Liver (tissue), 9 donors: ENCODE results near the gene NUBPL. TPM values are rescaled to one million over a fixed set of nuclear protein-coding genes. Genes with fewer than 3 reads are reported as not detected.

Source experiments
- DNase-seq: peaks from one replicate; pipeline ENCODE4 v3.0.0-alpha.2; 2017; ENCODE audit warnings: low spot score
- H3K27ac ChIP-seq, 2 donors: one replicate each; pipeline ENCODE4 v1.7.0; 2013; ENCODE audit warnings: inconsistent platforms in 2 of 2, low read length in 2 of 2, control low read depth in 1 of 2, low read depth in 1 of 2, mild to moderate bottlenecking in 1 of 2
- H3K27me3 ChIP-seq, 4 donors: one replicate each; pipeline versions ENCODE4 v1.6.1 to v1.7.0; 2013; ENCODE audit warnings: low read length in 3 of 4, inconsistent platforms in 1 of 4, mild to moderate bottlenecking in 1 of 4, moderate library complexity in 1 of 4; ENCODE audit not compliant: control insufficient read depth in 4 of 4, insufficient read depth in 4 of 4
- H3K36me3 ChIP-seq, 4 donors: one replicate each; pipeline versions ENCODE4 v1.6.1 to v1.7.0; 2013; ENCODE audit warnings: low read length in 3 of 4, mild to moderate bottlenecking in 3 of 4, low read depth in 1 of 4, moderate library complexity in 1 of 4; ENCODE audit not compliant: control insufficient read depth in 4 of 4, insufficient read depth in 3 of 4
- H3K4me1 ChIP-seq, 4 donors: one replicate each; pipeline versions ENCODE4 v1.6.1 to v1.7.0; 2013; ENCODE audit warnings: low read length in 3 of 4, mild to moderate bottlenecking in 3 of 4, moderate library complexity in 1 of 4; ENCODE audit not compliant: control insufficient read depth in 4 of 4, insufficient read depth in 4 of 4
- H3K4me3 ChIP-seq, 3 donors: one replicate each; pipeline versions ENCODE4 v1.6.1 to v1.7.0; 2013; ENCODE audit warnings: low read length in 3 of 3, control low read depth in 1 of 3, low read depth in 1 of 3, mild to moderate bottlenecking in 1 of 3
- H3K9ac ChIP-seq, 2 donors: one replicate each; pipeline ENCODE4 v1.7.0; 2013; ENCODE audit warnings: low read length in 2 of 2, mild to moderate bottlenecking in 2 of 2, moderate library complexity in 2 of 2, control low read depth in 1 of 2, low read depth in 1 of 2
- H3K9me3 ChIP-seq, 4 donors: one replicate each; pipeline versions ENCODE4 v1.6.1 to v1.7.0; 2013; ENCODE audit warnings: low read length in 3 of 4; ENCODE audit not compliant: control insufficient read depth in 4 of 4
- ATF3 ChIP-seq: IDR thresholded peaks from 2 replicates; pipeline ENCODE4 v1.6.1; 2016; ENCODE audit warnings: antibody characterized with exemption
- EGR1 ChIP-seq, 2 donors: IDR thresholded peaks; 2 replicates each; pipeline ENCODE4 v1.6.1; 2016 to 2018; ENCODE audit warnings: antibody characterized with exemption in 2 of 2, low read depth in 2 of 2
- FOXA2 ChIP-seq: IDR thresholded peaks from 2 replicates; pipeline ENCODE4 v1.6.1; 2016; ENCODE audit warnings: antibody characterized with exemption
- GABPA ChIP-seq, 2 donors: IDR thresholded peaks in 1 of 2; conservative IDR thresholded peaks in 1 of 2; 2 replicates each; pipeline ENCODE4 v1.6.1; 2016; ENCODE audit warnings: antibody characterized with exemption in 2 of 2, mild to moderate bottlenecking in 1 of 2, moderate library complexity in 1 of 2
- HNF4G ChIP-seq: IDR thresholded peaks from 2 replicates; pipeline ENCODE4 v1.6.1; 2016; ENCODE audit warnings: antibody characterized with exemption
- JUND ChIP-seq, 2 donors: IDR thresholded peaks; 2 replicates each; pipeline ENCODE4 v1.6.1; 2016; ENCODE audit warnings: antibody characterized with exemption in 2 of 2
- MAX ChIP-seq: IDR thresholded peaks from 2 replicates; pipeline ENCODE4 v1.6.1; 2016; ENCODE audit warnings: antibody characterized with exemption
- NR2F2 ChIP-seq: IDR thresholded peaks from 2 replicates; pipeline ENCODE4 v1.6.1; 2016; ENCODE audit warnings: antibody characterized with exemption
- RAD21 ChIP-seq, 2 donors: IDR thresholded peaks; 2 replicates each; pipeline ENCODE4 v1.6.1; 2016; ENCODE audit warnings: antibody characterized with exemption in 2 of 2, mild to moderate bottlenecking in 2 of 2
- TAF1 ChIP-seq: conservative IDR thresholded peaks from 2 replicates; pipeline ENCODE4 v1.6.1; 2016; ENCODE audit warnings: antibody characterized with exemption, mild to moderate bottlenecking
- YY1 ChIP-seq: IDR thresholded peaks from 2 replicates; pipeline ENCODE4 v1.6.1; 2016; ENCODE audit warnings: antibody characterized with exemption, mild to moderate bottlenecking
- ZBTB33 ChIP-seq: IDR thresholded peaks from 2 replicates; pipeline ENCODE4 v1.6.1; 2016; ENCODE audit warnings: antibody characterized with exemption
- WGBS: extraction: QIAGEN DNeasy Blood & Tissue Kit; methylation state at CpG from one replicate; pipeline ENCODE4 v1.1.7; 2013; 5-methylcytosine and 5-hydroxymethylcytosine counted together
- polyA plus RNA-seq, 2 donors: library from polyadenylated mRNA; stranded (reverse) in 1 of 2; unstranded in 1 of 2; fragments of 200-250 nt in 1 of 2; fragments of >200 nt in 1 of 2; fragmentation: Nextera tagmentation in 1 of 2; extraction: Ambion mirVana in 1 of 2; gene quantifications; one replicate each; pipeline versions ENCODE4 v1.2.1 to v1.2.3, GENCODE V29; 2013 to 2015
- total RNA-seq, 2 donors: library from RNA; depleted of rRNA; stranded (reverse); fragments of >200 nt; gene quantifications; one replicate each; pipeline ENCODE4 v1.2.3, GENCODE V29; 2014
- TF ChIP-seq, protein P1 (sequence below): IDR thresholded peaks from 2 replicates; pipeline ENCODE4 v1.6.1; 2016; ENCODE audit warnings: antibody characterized with exemption, mild to moderate bottlenecking
- TF ChIP-seq, protein P2 (sequence below): fragments of 150-350 bp; IDR thresholded peaks from 2 replicates; pipeline ENCODE4 v1.5.1; 2017; ENCODE audit warnings: improper control_type of control experiment, low read depth, low read length; ENCODE audit not compliant: missing input control
- donor health status: healthy.
- donor health status: healthy.
- donor health status: healthy.
- donor health status: healthy.
- donor health status: healthy.

The NUBPL gene
- total and polyA plus RNA-seq, 4 donors: 4.2 to 9.3 (median 6.7) TPM

DNA sequence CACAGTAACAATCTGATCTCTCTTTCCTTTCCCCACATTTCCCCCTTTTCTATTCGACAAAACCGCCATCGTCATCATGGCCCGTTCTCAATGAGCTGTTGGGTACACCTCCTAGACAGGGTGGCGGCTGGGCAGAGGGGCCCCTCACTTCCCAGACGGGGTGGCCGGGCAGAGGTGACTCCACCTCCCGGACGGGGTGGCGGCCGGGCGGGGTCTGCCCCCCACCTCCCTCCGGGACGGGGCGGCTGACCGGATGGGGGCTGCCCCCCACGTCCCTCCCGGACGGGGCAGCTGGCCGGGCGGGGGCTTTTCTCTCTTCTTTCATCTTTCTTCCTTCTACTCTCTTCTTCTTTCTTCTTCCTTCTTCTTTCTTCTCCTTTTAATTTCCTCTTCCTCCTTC is 1.3 kb upstream of the NUBPL start:
- H3K9me3 ChIP-seq: no peaks in the 10 kb centered on the region
- H3K27me3 ChIP-seq: no peaks in the 10 kb centered on the region
- H3K4me1 ChIP-seq: peaks cover 0 to 9% (median 2%) of the 10 kb centered on the region in 4 donors
- H3K27ac ChIP-seq: no peak overlapping the region
- TF ChIP-seq FOXA2: no peak
- no peak for TF ChIP-seq JUND (IDR thresholded peaks at IDR 0.05)
- no peak for TF ChIP-seq ZBTB33
- TF ChIP-seq, protein P1, sequence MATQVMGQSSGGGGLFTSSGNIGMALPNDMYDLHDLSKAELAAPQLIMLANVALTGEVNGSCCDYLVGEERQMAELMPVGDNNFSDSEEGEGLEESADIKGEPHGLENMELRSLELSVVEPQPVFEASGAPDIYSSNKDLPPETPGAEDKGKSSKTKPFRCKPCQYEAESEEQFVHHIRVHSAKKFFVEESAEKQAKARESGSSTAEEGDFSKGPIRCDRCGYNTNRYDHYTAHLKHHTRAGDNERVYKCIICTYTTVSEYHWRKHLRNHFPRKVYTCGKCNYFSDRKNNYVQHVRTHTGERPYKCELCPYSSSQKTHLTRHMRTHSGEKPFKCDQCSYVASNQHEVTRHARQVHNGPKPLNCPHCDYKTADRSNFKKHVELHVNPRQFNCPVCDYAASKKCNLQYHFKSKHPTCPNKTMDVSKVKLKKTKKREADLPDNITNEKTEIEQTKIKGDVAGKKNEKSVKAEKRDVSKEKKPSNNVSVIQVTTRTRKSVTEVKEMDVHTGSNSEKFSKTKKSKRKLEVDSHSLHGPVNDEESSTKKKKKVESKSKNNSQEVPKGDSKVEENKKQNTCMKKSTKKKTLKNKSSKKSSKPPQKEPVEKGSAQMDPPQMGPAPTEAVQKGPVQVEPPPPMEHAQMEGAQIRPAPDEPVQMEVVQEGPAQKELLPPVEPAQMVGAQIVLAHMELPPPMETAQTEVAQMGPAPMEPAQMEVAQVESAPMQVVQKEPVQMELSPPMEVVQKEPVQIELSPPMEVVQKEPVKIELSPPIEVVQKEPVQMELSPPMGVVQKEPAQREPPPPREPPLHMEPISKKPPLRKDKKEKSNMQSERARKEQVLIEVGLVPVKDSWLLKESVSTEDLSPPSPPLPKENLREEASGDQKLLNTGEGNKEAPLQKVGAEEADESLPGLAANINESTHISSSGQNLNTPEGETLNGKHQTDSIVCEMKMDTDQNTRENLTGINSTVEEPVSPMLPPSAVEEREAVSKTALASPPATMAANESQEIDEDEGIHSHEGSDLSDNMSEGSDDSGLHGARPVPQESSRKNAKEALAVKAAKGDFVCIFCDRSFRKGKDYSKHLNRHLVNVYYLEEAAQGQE: no peak
- no peak for TF ChIP-seq GABPA (IDR thresholded peaks at IDR 0.05 in 1 of 2, conservative IDR thresholded peaks at IDR 0.05 in 1 of 2)
- TF ChIP-seq TAF1: no peak
- no peak for TF ChIP-seq HNF4G
- no peak for TF ChIP-seq EGR1 (IDR thresholded peaks at IDR 0.05; ENCODE audit: low read depth in 2 of 2)
- no peak for TF ChIP-seq YY1
- TF ChIP-seq ATF3: no peak
- no peak for DNase-seq
- H3K9ac ChIP-seq: no peak overlapping the region
- no peaks in the 10 kb centered on the region for H3K36me3 ChIP-seq
- H3K4me3 ChIP-seq: no peak overlapping the region
- WGBS: 94% methylated on average over 21 of the region's 21 CpGs

- Histone ChIP-seq H3K9ac (peak overlapping the region; percentile 85 to 88), H3K27ac (peak overlapping the region; percentile 70 to 90), H3K4me1 (peaks cover 0 to 9% (median 2%) of the 10 kb centered on the region in 4 donors), H3K9me3 (no peaks in the 10 kb centered on the region), H3K27me3 (no peaks in the 10 kb centered on the region), H3K36me3 (no peaks in the 10 kb centered on the region), H3K4me3 (peak overlapping the region; percentile 84 to 99 (median 88))
- TF ChIP-seq MAX: no peak
- TF ChIP-seq NR2F2: no peak
- TF ChIP-seq ZBTB33: no peak
- no peak for TF ChIP-seq GABPA (IDR thresholded peaks at IDR 0.05 in 1 of 2, conservative IDR thresholded peaks at IDR 0.05 in 1 of 2)
- TF ChIP-seq, protein P2, sequence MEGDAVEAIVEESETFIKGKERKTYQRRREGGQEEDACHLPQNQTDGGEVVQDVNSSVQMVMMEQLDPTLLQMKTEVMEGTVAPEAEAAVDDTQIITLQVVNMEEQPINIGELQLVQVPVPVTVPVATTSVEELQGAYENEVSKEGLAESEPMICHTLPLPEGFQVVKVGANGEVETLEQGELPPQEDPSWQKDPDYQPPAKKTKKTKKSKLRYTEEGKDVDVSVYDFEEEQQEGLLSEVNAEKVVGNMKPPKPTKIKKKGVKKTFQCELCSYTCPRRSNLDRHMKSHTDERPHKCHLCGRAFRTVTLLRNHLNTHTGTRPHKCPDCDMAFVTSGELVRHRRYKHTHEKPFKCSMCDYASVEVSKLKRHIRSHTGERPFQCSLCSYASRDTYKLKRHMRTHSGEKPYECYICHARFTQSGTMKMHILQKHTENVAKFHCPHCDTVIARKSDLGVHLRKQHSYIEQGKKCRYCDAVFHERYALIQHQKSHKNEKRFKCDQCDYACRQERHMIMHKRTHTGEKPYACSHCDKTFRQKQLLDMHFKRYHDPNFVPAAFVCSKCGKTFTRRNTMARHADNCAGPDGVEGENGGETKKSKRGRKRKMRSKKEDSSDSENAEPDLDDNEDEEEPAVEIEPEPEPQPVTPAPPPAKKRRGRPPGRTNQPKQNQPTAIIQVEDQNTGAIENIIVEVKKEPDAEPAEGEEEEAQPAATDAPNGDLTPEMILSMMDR: no peak
- no peak for TF ChIP-seq RAD21 (IDR thresholded peaks at IDR 0.05)
- WGBS: 41% methylated on average over 7 of the region's 7 CpGs
- DNase-seq: no peak
Measured at GRCh38 chr14:31560759-31561154, 447 bp upstream of the NUBPL start.
